Measurements from ENCODE around the gene AJM1.

AJM1 gene

DNA sequence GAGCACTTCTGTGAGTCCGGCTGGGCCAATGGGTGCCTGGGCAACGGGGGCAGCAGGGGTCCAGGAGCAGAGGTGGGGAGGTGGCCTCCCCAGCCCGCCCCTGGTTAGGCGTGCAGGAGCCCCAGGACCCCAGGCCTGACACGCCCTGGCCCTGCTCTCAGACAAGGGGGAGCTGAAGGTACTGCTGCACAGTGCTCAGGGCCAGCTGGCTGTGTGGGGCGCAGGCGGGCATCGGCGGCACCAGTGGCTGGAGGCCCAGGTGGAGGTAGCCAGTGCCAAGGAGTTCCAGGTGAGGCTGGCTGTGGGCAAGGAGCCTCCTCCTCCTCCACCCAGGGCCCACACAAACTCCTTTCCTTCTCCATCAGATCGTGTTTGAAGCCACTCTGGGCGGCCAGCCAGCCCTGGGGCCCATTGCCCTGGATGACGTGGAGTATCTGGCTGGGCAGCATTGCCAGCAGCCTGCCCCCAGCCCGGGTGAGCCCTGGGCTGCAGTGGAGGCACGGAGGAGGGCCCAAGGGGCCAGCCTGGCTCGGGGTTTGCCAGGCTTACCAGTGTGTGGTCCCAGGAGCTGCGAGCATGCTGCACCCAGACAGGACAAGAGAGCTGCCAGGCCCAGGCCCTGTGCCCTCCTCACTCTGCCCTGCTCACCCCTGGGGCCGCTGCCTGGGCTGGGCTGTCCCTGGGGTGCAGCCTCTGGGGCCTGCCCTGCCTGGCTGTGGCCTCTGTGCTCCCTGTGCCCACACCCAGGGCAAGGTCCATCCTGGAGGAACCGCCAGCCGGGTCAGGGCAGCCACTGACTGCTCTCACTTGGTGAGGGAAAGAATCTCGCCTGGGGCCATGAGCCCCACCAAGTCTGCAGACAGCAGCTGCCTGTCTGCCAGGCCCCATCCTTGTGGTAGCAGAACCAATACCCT, 16.8 kb downstream of the AJM1 start (continued):
- TF ChIP-seq TSHZ2 (CRISPR knock-in tag; IDR thresholded peaks at IDR 0.05) (no peak), ZNF70 (CRISPR knock-in tag; IDR thresholded peaks at IDR 0.05) (no peak), TCF4 (CRISPR knock-in tag; IDR thresholded peaks at IDR 0.05; ENCODE audit: borderline replicate concordance) (no peak)

DNA sequence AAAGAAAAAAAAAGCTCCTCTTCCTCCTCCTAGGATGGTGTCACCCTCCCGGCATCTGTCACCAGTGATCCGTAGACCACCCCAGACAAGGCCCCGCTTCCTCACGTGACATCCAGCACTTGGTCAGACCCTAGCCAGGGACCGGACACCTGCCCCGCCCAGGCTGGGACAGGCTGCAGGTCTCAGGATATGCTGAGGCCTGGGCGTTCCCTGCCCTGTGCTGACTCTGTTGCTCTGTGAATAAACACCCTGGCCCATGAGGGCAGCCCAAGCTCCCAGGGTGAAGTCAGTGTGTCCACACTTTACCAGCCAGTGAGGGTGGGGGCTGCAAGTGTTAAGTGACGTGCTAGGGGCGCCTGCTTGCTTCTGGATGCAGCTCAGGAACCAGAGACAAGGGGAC, 18.3 kb downstream of the AJM1 start:
- no peak for ATAC-seq
- no peak for TF ChIP-seq BACH2 (CRISPR knock-in tag; IDR thresholded peaks at IDR 0.05; ENCODE audit: borderline replicate concordance)
- TF ChIP-seq ISL1 (CRISPR knock-in tag; IDR thresholded peaks at IDR 0.05): no peak
- TF ChIP-seq, protein P1, sequence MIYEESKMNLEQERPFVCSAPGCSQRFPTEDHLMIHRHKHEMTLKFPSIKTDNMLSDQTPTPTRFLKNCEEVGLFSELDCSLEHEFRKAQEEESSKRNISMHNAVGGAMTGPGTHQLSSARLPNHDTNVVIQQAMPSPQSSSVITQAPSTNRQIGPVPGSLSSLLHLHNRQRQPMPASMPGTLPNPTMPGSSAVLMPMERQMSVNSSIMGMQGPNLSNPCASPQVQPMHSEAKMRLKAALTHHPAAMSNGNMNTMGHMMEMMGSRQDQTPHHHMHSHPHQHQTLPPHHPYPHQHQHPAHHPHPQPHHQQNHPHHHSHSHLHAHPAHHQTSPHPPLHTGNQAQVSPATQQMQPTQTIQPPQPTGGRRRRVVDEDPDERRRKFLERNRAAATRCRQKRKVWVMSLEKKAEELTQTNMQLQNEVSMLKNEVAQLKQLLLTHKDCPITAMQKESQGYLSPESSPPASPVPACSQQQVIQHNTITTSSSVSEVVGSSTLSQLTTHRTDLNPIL (CRISPR knock-in tag; IDR thresholded peaks at IDR 0.05; ENCODE audit: low read depth): no peak
- no peak for TF ChIP-seq ZFP3 (CRISPR knock-in tag; IDR thresholded peaks at IDR 0.05)
- no peak for TF ChIP-seq ZFP30 (CRISPR knock-in tag; IDR thresholded peaks at IDR 0.05)
- no peak for TF ChIP-seq SNAI2 (CRISPR knock-in tag; IDR thresholded peaks at IDR 0.05)
- TF ChIP-seq PPARA (CRISPR knock-in tag; IDR thresholded peaks at IDR 0.05; ENCODE audit: borderline replicate concordance): no peak
- TF ChIP-seq ZNF8 (CRISPR knock-in tag; IDR thresholded peaks at IDR 0.05): no peak
- TF ChIP-seq, protein P2, sequence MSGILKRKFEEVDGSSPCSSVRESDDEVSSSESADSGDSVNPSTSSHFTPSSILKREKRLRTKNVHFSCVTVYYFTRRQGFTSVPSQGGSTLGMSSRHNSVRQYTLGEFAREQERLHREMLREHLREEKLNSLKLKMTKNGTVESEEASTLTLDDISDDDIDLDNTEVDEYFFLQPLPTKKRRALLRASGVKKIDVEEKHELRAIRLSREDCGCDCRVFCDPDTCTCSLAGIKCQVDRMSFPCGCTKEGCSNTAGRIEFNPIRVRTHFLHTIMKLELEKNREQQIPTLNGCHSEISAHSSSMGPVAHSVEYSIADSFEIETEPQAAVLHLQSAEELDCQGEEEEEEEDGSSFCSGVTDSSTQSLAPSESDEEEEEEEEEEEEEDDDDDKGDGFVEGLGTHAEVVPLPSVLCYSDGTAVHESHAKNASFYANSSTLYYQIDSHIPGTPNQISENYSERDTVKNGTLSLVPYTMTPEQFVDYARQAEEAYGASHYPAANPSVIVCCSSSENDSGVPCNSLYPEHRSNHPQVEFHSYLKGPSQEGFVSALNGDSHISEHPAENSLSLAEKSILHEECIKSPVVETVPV (CRISPR knock-in tag; IDR thresholded peaks at IDR 0.05): no peak
- no peak for TF ChIP-seq POU6F1 (CRISPR knock-in tag; IDR thresholded peaks at IDR 0.05; ENCODE audit: borderline replicate concordance, low read depth)
- no peak for TF ChIP-seq CSDC2 (CRISPR knock-in tag; IDR thresholded peaks at IDR 0.05)
- TF ChIP-seq RARB (CRISPR knock-in tag; IDR thresholded peaks at IDR 0.05): no peak
- TF ChIP-seq TCF4 (CRISPR knock-in tag; IDR thresholded peaks at IDR 0.05; ENCODE audit: borderline replicate concordance): no peak
- TF ChIP-seq OSR1 (CRISPR knock-in tag; IDR thresholded peaks at IDR 0.05): no peak
- no peak for TF ChIP-seq PATZ1 (CRISPR knock-in tag; IDR thresholded peaks at IDR 0.05; ENCODE audit: borderline replicate concordance)
- no peak for TF ChIP-seq ESRRG (CRISPR knock-in tag; IDR thresholded peaks at IDR 0.05)

- ATAC-seq: no peak
- TF ChIP-seq PATZ1 (CRISPR knock-in tag; IDR thresholded peaks at IDR 0.05; ENCODE audit: borderline replicate concordance): no peak
- TF ChIP-seq ZNF8 (CRISPR knock-in tag; IDR thresholded peaks at IDR 0.05): no peak
- no peak for TF ChIP-seq ESRRG (CRISPR knock-in tag; IDR thresholded peaks at IDR 0.05)
- no peak for TF ChIP-seq ZNF565 (CRISPR knock-in tag; conservative IDR thresholded peaks at IDR 0.05; ENCODE audit: low read depth)
- TF ChIP-seq PPARA (CRISPR knock-in tag; IDR thresholded peaks at IDR 0.05; ENCODE audit: borderline replicate concordance): no peak
- TF ChIP-seq, protein P1 (CRISPR knock-in tag; IDR thresholded peaks at IDR 0.05; ENCODE audit: low read depth): no peak
- no peak for TF ChIP-seq TOX (CRISPR knock-in tag; IDR thresholded peaks at IDR 0.05; ENCODE audit: borderline replicate concordance)
- TF ChIP-seq, protein P2 (CRISPR knock-in tag; IDR thresholded peaks at IDR 0.05): no peak
- no peak for TF ChIP-seq SNAI2 (CRISPR knock-in tag; IDR thresholded peaks at IDR 0.05)
- TF ChIP-seq ZFP30 (CRISPR knock-in tag; IDR thresholded peaks at IDR 0.05): no peak
These were observed 18.9 kb downstream of the AJM1 start for GRCh38 chr9:136860933-136861873.

Data from SK-N-SH treated with all-trans-retinoic acid at 6 μM for 48 hours (cell line).